CD4-positive, alpha-beta T cell (primary cell): Measurements from ENCODE around the gene DDRGK1. TPM values are rescaled to one million over a fixed set of nuclear protein-coding genes. Genes with fewer than 3 reads are reported as not detected.

Experiments used
- ATAC-seq: fragments of 200-7000 bp; cut with Tn5 transposase; one replicate; pipeline ENCODE4 v1.10.0; 2022; ENCODE audit warnings: mild to moderate bottlenecking; ENCODE audit not compliant: poor library complexity
- CTCF ChIA-PET: fragments of 350-600 bp; sonication (Branson Sonifier 250); formaldehyde crosslinking; loops from one replicate; lab custom pipeline; 2021; ENCODE audit warnings: antibody characterized with exemption, inconsistent platforms; lab: Charles Lee
- POLR2A ChIA-PET: fragments of 350-600 bp; sonication (Branson Sonifier 250); formaldehyde crosslinking; loops from one replicate; lab custom pipeline; 2021; ENCODE audit warnings: antibody characterized with exemption, inconsistent platforms; lab: Charles Lee
- DNase-seq, 14 experiments: peaks; one replicate each; pipeline ENCODE4 v3.0.0-alpha.2; 2013 to 2020; ENCODE audit warnings: mixed read lengths in 2 of 14
- H3K27ac ChIP-seq, 2 donors: one replicate each; pipeline versions ENCODE4 v1.5.1 to v1.7.0; 2013; ENCODE audit warnings: low read length in 2 of 2, low read depth in 1 of 2, mild to moderate bottlenecking in 1 of 2
- H3K27me3 ChIP-seq, 2 experiments: 1 replicate in 1 of 2; 2 replicates in 1 of 2; pipeline versions ENCODE4 v1.6.1 to v1.7.0; 2013; ENCODE audit warnings: low read length in 2 of 2, control low read depth in 1 of 2, mild to moderate bottlenecking in 1 of 2, moderate library complexity in 1 of 2; ENCODE audit not compliant: insufficient read depth in 2 of 2, control insufficient read depth in 1 of 2
- H3K36me3 ChIP-seq: one replicate; pipeline ENCODE4 v1.6.1; 2013; ENCODE audit warnings: low read length, control low read depth; ENCODE audit not compliant: insufficient read depth
- H3K4me1 ChIP-seq: one replicate; pipeline ENCODE4 v1.6.1; 2013; ENCODE audit warnings: low read length, control low read depth; ENCODE audit not compliant: insufficient read depth
- H3K4me3 ChIP-seq: one replicate; pipeline ENCODE4 v1.5.1; 2013; ENCODE audit warnings: mild to moderate bottlenecking, low read length, moderate library complexity
- H3K9me3 ChIP-seq, 2 experiments: 1 replicate in 1 of 2; 2 replicates in 1 of 2; pipeline versions ENCODE4 v1.6.1 to v1.7.0; 2013; ENCODE audit warnings: low read length in 2 of 2, mild to moderate bottlenecking in 2 of 2, control low read depth in 1 of 2, moderate library complexity in 1 of 2; ENCODE audit not compliant: control insufficient read depth in 1 of 2, insufficient read depth in 1 of 2
- H3K27ac Mint-ChIP-seq: one replicate; pipeline ENCODE4 v1.8.0; 2020; ENCODE audit warnings: mixed read lengths
- H3K27me3 Mint-ChIP-seq: one replicate; pipeline ENCODE4 v1.8.0; 2021; ENCODE audit warnings: mixed read lengths
- H3K36me3 Mint-ChIP-seq: one replicate; pipeline ENCODE4 v1.8.0; 2021; ENCODE audit warnings: low read depth, mixed read lengths
- H3K4me1 Mint-ChIP-seq: one replicate; pipeline ENCODE4 v1.8.0; 2021; ENCODE audit warnings: low read depth, mixed read lengths
- H3K4me3 Mint-ChIP-seq: one replicate; pipeline ENCODE4 v1.8.0; 2020; ENCODE audit warnings: mild to moderate bottlenecking, mixed read lengths
- H3K9me3 Mint-ChIP-seq: one replicate; pipeline ENCODE4 v1.8.0; 2020; ENCODE audit warnings: mixed read lengths
- intact Hi-C, 2 experiments: fragments of 100-400 bp; cut with DNase I in 1 of 2; cut with micrococcal nuclease in 1 of 2; formaldehyde crosslinking; loops; one replicate each; pipeline versions ENCODE4 v1.15.1 to v1.9.0; 2023 to 2025; cut with DNase I, micrococcal nuclease
- total RNA-seq, 174 experiments: library from RNA in 2 of 174; stranded (reverse) in 2 of 174; gene quantifications; one replicate each; pipeline ENCODE4 v1.2.3 and lab custom pipeline; 2021 to 2026
- TF ChIP-seq, protein P1 (sequence below): fragments of 200-600 bp; IDR thresholded peaks from one replicate; pipeline ENCODE4 v1.8.0; 2022; ENCODE audit warnings: antibody characterized with exemption, mild to moderate bottlenecking

The DDRGK1 gene
- total RNA-seq, 2 experiments from 2014 or later: 40.7 to 43.4 TPM

DNA sequence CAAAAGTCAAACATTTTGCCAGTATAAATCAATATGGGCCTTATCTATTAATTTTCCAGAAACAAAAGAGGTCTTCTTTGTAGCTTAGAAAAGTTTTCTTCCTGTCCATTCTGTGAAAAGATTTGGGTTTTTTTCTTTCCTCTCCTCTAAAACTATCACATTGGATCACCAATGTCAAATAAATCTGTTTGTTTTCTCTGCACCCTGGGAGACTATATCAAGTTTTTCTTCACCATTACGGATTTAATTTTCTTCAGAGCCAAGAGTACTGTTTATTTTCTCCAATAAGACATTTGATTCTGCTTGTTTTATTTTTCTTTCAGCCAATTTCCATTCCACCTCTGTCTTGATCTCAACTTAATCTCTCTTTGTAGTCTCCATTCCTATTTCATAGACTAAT, 29.2 kb downstream of the DDRGK1 start:
- CTCF ChIA-PET: no interaction called here
- no peaks in the 10 kb centered on the region for H3K36me3 Mint-ChIP-seq
- POLR2A ChIA-PET: interaction anchor here (0.5 kb wide), 1 partner anchor 508 kb away, joined by 3 read pairs; no protein-coding TSS in a partner anchor
- intact Hi-C loops: loop anchor here (2.0 kb wide), 3 partner anchors 16 to 64 kb away; partner anchors contain the start of genes FASTKD5 (in 1 of the 2), SLC4A11 (in 1 of the 2) and UBOX5 (in 1 of the 2)
- TF ChIP-seq, protein P1, sequence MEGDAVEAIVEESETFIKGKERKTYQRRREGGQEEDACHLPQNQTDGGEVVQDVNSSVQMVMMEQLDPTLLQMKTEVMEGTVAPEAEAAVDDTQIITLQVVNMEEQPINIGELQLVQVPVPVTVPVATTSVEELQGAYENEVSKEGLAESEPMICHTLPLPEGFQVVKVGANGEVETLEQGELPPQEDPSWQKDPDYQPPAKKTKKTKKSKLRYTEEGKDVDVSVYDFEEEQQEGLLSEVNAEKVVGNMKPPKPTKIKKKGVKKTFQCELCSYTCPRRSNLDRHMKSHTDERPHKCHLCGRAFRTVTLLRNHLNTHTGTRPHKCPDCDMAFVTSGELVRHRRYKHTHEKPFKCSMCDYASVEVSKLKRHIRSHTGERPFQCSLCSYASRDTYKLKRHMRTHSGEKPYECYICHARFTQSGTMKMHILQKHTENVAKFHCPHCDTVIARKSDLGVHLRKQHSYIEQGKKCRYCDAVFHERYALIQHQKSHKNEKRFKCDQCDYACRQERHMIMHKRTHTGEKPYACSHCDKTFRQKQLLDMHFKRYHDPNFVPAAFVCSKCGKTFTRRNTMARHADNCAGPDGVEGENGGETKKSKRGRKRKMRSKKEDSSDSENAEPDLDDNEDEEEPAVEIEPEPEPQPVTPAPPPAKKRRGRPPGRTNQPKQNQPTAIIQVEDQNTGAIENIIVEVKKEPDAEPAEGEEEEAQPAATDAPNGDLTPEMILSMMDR: no peak
- H3K36me3 ChIP-seq: no peaks in the 10 kb centered on the region
- no peaks in the 10 kb centered on the region for H3K9me3 Mint-ChIP-seq
- H3K27me3 Mint-ChIP-seq: peaks cover 27% of the 10 kb centered on the region
- H3K4me3 ChIP-seq: no peak overlapping the region
- H3K4me3 Mint-ChIP-seq: peak overlapping the region; percentile 68
- no peak overlapping the region for H3K27ac ChIP-seq
- H3K4me1 ChIP-seq: peaks cover 22% of the 10 kb centered on the region
- H3K4me1 Mint-ChIP-seq: peaks cover 20% of the 10 kb centered on the region
- H3K27me3 ChIP-seq: peaks cover 7 to 11% of the 10 kb centered on the region in 2 experiments
- H3K27ac Mint-ChIP-seq: no peak overlapping the region
- DNase-seq (no peak), ATAC-seq (no peak)
- no peaks in the 10 kb centered on the region for H3K9me3 ChIP-seq

DNA sequence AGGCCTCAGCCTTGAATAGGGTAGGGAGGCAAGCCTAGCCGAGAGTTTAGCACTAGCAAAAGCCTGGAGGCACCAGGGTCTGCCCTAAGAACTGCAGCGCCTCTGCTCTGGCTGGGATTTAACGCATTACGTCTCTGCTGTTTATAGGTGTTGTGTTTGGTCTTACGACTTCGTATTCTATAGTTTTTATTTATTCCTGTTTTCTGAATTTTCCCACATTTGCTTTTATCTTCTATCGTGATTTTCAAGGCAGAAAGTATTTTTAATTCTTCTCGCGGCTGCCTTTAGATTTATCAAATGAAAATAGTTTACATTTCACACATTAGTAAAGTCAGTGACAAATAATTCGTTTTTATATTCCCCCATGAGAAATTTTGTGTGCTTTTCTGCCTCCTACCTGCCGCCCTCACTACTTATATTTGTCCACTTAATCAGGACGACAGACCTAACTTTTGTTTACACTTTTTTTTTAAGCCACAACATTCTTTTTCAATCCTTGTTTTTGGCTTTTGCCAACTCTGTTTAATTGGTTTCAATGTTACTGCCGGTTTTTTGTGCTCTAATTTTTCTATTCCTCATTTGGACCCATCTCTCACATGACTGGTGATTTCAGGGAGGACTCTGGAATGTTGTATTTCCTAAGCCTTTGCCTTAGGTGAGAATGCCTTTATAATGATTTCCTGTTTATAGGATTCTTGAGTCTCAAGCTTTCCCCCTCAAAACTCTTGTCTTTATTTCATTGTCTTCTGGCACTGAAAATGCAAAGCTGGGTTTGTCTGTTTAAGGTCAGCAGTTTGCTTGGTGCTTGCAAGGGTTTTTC, 29.8 kb downstream of the DDRGK1 start:
- intact Hi-C loops: loop anchor here (2.0 to 5.0 kb wide), 5 partner anchors 16 to 102 kb away; partner anchors contain the start of genes FASTKD5 (in 1 of the 2), OXT (in 1 of the 2), SLC4A11 (in 1 of the 2) and UBOX5 (in 1 of the 2)

More for the DNA sequence above, 29.8 kb downstream of the DDRGK1 start:
- TF ChIP-seq, protein P1: no peak
- Histone ChIP-seq H3K4me1 (peaks cover 22% of the 10 kb centered on the region), H3K27me3 (peaks cover 7 to 11% of the 10 kb centered on the region in 2 experiments), H3K4me3 (peak overlapping the region; percentile 87), H3K36me3 (no peaks in the 10 kb centered on the region), H3K9me3 (no peaks in the 10 kb centered on the region), H3K27ac (no peak overlapping the region)
- H3K27ac Mint-ChIP-seq: peak overlapping the region; percentile 85
- no peak for ATAC-seq
- no peak for DNase-seq
- H3K27me3 Mint-ChIP-seq: peaks cover 27% of the 10 kb centered on the region
- ChIA-PET CTCF (no interaction called here), POLR2A (no interaction called here)
- no peaks in the 10 kb centered on the region for H3K36me3 Mint-ChIP-seq
- peaks cover 20% of the 10 kb centered on the region for H3K4me1 Mint-ChIP-seq
- H3K9me3 Mint-ChIP-seq: no peaks in the 10 kb centered on the region
- peak overlapping the region; percentile 87 for H3K4me3 Mint-ChIP-seq
